ENCODE results near the gene GPR157.

Gene GPR157

GRCh38 chr1:9059891-9060744 lies 68.8 kb downstream of the GPR157 start:
- DNase-seq = no peak

- DNase-seq = no peak
Observed at GRCh38 chr1:9058465-9058864, 70.4 kb downstream of the GPR157 start.

GRCh38 chr1:9057851-9058250 lies 71.1 kb downstream of the GPR157 start:
- no peak for DNase-seq

GRCh38 chr1:9052272-9053049 lies 76.4 kb downstream of the GPR157 start:
- DNase-seq = peak; percentile 3

GRCh38 chr1:9051379-9051778 lies 77.5 kb downstream of the GPR157 start:
- DNase-seq = no peak

GRCh38 chr1:9050803-9051202 lies 78.1 kb downstream of the GPR157 start:
- no peak for DNase-seq

Measured in stimulated activated CD4-positive, alpha-beta T cell treated with anti-CD3 and anti-CD28 coated beads, Interleukin-15, amount 100 ng/mL, for 24 hours (primary cell).